ENCODE results near the gene TRIOBP. TPM values are rescaled to one million over a fixed set of nuclear protein-coding genes. Genes with fewer than 3 reads are reported as not detected.
"Not testable (repeated sequence)": the region's sequence is repeated elsewhere in the genome, so short reads cannot be mapped to it uniquely, and the experiment has no call there.

The TRIOBP gene
- total RNA-seq, 1 donor from 2014 or later = 15.7 TPM

- DNase-seq (ENCODE audit: low spot score) (no peak), ATAC-seq (no peak)
These were observed 5.8 kb upstream of the TRIOBP start for GRCh38 chr22:37690901-37691504.

- ATAC-seq (no peak), DNase-seq (ENCODE audit: low spot score) (no peak)
These were observed 4.1 kb upstream of the TRIOBP start for GRCh38 chr22:37692627-37693285.

- DNase-seq (ENCODE audit: low spot score); ATAC-seq: not testable (repeated sequence)
These were observed 2.7 kb upstream of the TRIOBP start for GRCh38 chr22:37694131-37694530.

GRCh38 chr22:37696260-37696656, 590 bp upstream of the TRIOBP start:
- ATAC-seq = not testable (repeated sequence)

GRCh38 chr22:37697538-37697835, 639 bp downstream of the TRIOBP start:
- no peak for ATAC-seq
- DNase-seq (ENCODE audit: low spot score) = no peak

More at GRCh38 chr22:37696260-37696656, 590 bp upstream of the TRIOBP start:
- DNase-seq (ENCODE audit: low spot score) = not testable (repeated sequence)

GRCh38 chr22:37701141-37701786, 4.4 kb downstream of the TRIOBP start:
- DNase-seq (ENCODE audit: low spot score) (no peak), ATAC-seq (peak; percentile 41)

- no peak for ATAC-seq
These were observed 7.1 kb downstream of the TRIOBP start for GRCh38 chr22:37703906-37704305.

GRCh38 chr22:37704645-37705044, 7.8 kb downstream of the TRIOBP start:
- DNase-seq (ENCODE audit: low spot score) = no peak
- ATAC-seq = no peak

More at GRCh38 chr22:37703906-37704305, 7.1 kb downstream of the TRIOBP start:
- DNase-seq (ENCODE audit: low spot score) = no peak

GRCh38 chr22:37705205-37705604, 8.4 kb downstream of the TRIOBP start:
- ATAC-seq (no peak), DNase-seq (ENCODE audit: low spot score) (no peak)

GRCh38 chr22:37708580-37709444, 12.0 kb downstream of the TRIOBP start:
- ATAC-seq = peak; percentile 68
- no peak for DNase-seq (ENCODE audit: low spot score)

- no peak for DNase-seq (ENCODE audit: low spot score)
- no peak for ATAC-seq
These were observed 12.6 kb downstream of the TRIOBP start for GRCh38 chr22:37709445-37709765.

GRCh38 chr22:37710675-37711074, 13.8 kb downstream of the TRIOBP start:
- no peak for DNase-seq (ENCODE audit: low spot score)
- ATAC-seq = no peak

GRCh38 chr22:37711490-37711889, 14.6 kb downstream of the TRIOBP start:
- DNase-seq (ENCODE audit: low spot score) (no peak), ATAC-seq (no peak)

GRCh38 chr22:37713761-37714160, 16.9 kb downstream of the TRIOBP start:
- DNase-seq (ENCODE audit: low spot score) (no peak), ATAC-seq (no peak)

GRCh38 chr22:37714634-37715033, 17.8 kb downstream of the TRIOBP start:
- DNase-seq (ENCODE audit: low spot score) = no peak
- ATAC-seq = no peak

- no peak for DNase-seq (ENCODE audit: low spot score)
- ATAC-seq = no peak
These were observed 18.9 kb downstream of the TRIOBP start for GRCh38 chr22:37715760-37716159.

- ATAC-seq (no peak), DNase-seq (ENCODE audit: low spot score) (no peak)
These were observed 19.9 kb downstream of the TRIOBP start for GRCh38 chr22:37716708-37717107.

GRCh38 chr22:37717235-37717634, 20.4 kb downstream of the TRIOBP start:
- ATAC-seq; DNase-seq (ENCODE audit: low spot score): not testable (repeated sequence)

GRCh38 chr22:37717746-37718305, 21.0 kb downstream of the TRIOBP start:
- ATAC-seq; DNase-seq (ENCODE audit: low spot score): not testable (repeated sequence)

GRCh38 chr22:37725551-37726240, 28.8 kb downstream of the TRIOBP start:
- peak; percentile 4 for ATAC-seq
- DNase-seq (ENCODE audit: low spot score) = no peak
